G401 (cell line): ENCODE measurements around the gene TSKS. TPM values are rescaled to one million over a fixed set of nuclear protein-coding genes. Genes with fewer than 3 reads are reported as not detected.
"Not testable (repeated sequence)": the region's sequence is repeated elsewhere in the genome, so short reads cannot be mapped to it uniquely, and the experiment has no call there.

Source experiments
- DNase-seq: peaks from one replicate; pipeline ENCODE4 v3.0.0-alpha.2; 2015; ENCODE audit warnings: low spot score
- in situ Hi-C: cut with HindIII; loops from 2 replicates; pipeline ENCODE4 v1.10.0; 2016; ENCODE audit warnings: low sequenced_read_pairs, mixed read lengths
- total RNA-seq: library from RNA; depleted of rRNA; stranded (reverse); fragments of >200 nt; shearing (Covaris generic); gene quantifications from 2 replicates; pipeline ENCODE4 v1.2.3, GENCODE V29; 2014

The TSKS gene
- total RNA-seq, 1 experiment from 2014 or later = not detected

- no peak for DNase-seq
- in situ Hi-C loops = no loop called here
Measured at GRCh38 chr19:49739098-49739497, 24.0 kb downstream of the TSKS start.

- in situ Hi-C loops = no loop called here
Measured at GRCh38 chr19:49738268-49738667, 24.8 kb downstream of the TSKS start.

DNA sequence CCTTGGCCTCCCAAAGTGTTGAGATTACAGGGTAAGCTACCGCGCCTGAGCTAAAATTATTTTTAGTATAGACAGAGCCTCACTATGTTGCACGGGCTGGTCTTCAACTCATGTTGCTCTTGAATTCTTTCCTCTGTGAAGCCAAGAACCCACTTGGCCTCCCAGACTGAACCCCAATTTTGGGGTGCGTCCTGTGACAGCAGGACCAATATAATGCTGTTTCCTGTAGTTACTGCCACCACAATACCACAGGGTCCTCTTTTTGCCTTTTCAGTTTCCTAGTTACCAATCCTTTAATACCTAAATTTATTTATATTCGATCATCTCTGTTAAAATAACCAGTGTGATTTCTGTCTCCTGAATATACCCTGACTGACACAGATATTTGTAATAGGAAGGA, 32.9 kb downstream of the TSKS start:
- in situ Hi-C loops = no loop called here
- DNase-seq = no peak

More at GRCh38 chr19:49738268-49738667, 24.8 kb downstream of the TSKS start:
- DNase-seq = no peak

GRCh38 chr19:49727217-49728030, 35.7 kb downstream of the TSKS start:
- peak; percentile 88 for DNase-seq
- in situ Hi-C loops = no loop called here

DNA sequence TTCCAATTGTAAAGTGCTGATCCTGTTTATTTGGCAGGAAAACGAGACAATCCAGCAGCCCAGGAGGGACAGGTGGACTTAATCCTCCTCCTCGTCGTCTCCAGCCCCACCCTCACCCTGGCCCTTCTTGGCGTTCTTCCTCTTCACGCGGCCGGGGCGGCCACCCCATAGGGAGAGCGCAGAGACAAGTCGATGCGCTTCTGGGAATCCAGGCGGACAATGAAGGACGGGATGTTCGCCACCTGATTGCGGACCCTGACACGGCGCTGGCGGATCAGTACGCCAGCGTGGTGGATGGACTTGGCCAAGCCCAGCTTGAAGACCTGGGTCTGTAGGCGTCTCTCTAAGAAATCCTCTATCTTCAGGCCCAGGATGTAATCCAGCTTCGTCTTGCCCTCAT, 43.7 kb downstream of the TSKS start:
- in situ Hi-C loops, DNase-seq: not testable (repeated sequence)

DNA sequence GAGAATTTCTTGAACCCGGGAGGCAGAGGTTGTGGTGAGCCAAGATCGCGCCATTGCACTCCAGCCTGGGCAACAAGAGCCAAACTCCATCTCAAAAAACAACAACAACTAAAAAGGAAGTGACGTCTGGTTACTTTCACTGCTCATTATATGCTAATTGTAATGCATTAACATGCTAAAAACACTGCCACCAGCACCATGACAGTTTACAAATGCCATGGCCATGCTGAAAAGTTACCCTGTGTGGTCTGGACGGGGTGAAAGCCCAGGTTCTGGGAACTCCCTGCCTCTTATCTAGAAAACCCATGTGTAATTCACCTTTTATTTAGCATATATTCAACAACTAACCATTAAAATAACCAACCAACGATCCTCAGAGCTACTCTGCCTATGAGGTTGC, 44.1 kb downstream of the TSKS start:
- in situ Hi-C loops = no loop called here
- DNase-seq = no peak

DNA sequence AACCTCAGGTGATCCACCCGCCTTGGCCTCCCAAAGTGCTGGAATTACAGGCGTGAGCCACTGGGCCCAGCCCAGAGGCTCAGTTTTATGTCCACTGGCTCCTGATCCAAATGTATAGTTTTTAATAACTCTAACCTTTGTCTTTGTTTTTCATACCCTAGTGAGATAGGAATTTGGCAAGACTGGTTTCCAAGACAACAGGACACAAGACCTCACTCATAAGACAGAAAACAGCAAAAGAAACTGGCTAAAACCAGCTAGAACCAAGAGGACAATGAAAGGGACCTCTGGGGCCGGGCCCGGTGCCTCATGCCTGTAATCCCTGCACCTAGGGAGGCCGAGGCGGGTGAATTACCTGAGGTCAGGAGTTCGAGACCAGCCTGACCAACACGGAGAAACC, 44.6 kb downstream of the TSKS start:
- in situ Hi-C loops = no loop called here

GRCh38 chr19:49716154-49716553, 47.0 kb downstream of the TSKS start:
- no peak for DNase-seq
- in situ Hi-C loops = no loop called here

More for the DNA sequence above, 44.6 kb downstream of the TSKS start:
- DNase-seq = no peak

GRCh38 chr19:49713236-49713845, 49.8 kb downstream of the TSKS start:
- in situ Hi-C loops = no loop called here
- DNase-seq = no peak

GRCh38 chr19:49712397-49712859, 50.7 kb downstream of the TSKS start:
- in situ Hi-C loops = no loop called here
- DNase-seq = peak; percentile 18

DNA sequence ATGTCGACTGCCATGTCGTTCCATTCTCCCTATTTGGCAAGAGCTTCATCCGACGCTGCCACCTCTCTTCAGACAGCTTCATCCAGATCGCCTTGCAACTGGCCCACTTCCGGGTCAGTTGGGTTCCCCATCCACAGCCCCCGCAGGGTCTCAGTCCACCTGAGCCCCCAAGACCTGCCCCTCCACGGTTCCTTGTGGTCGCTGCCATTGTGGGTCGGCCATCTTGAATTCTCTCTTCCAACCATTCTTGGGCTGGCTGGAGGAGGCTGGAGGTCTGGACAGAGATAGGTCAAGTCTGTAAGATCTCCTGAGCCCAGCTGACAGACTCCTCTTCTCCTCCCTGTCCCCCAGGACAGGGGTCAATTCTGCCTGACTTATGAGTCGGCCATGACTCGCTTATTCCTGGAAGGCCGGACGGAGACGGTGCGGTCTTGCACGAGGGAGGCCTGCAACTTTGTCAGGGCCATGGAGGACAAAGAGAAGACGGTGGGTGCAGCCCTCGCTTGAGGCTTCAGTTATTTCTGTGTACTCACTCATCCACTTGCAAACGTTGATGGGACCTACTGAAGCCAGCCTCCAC, 52.6 kb downstream of the TSKS start:
- in situ Hi-C loops = no loop called here
- DNase-seq = no peak

- in situ Hi-C loops = no loop called here
- DNase-seq = no peak
Measured at GRCh38 chr19:49705919-49706318, 57.2 kb downstream of the TSKS start.

GRCh38 chr19:49704888-49705642, 58.0 kb downstream of the TSKS start:
- no peak for DNase-seq
- in situ Hi-C loops = no loop called here

DNA sequence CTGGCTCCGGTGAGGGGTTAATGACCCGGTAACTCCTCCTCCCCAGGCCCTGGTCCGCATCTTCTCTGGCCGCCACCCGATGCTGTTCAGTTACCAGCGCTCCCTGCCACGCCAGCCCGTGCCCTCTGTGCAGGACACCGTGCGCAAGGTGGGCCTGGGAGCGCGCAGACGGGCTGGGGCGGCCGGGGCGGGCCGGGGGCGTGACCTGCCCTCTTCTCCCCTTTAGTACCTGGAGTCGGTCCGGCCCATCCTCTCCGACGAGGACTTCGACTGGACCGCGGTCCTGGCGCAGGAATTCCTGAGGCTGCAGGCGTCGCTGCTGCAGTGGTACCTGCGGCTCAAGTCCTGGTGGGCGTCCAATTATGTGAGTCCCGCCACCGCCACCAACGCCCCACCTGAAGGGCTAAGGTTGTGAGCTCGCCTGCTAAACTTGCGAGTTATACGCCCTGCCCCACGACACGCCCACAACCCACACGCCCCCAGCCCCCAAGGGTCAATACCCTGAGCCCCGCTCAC, 61.8 kb downstream of the TSKS start:
- DNase-seq = no peak
- in situ Hi-C loops = no loop called here

- DNase-seq = no peak
- in situ Hi-C loops = no loop called here
Measured at GRCh38 chr19:49700563-49700962, 62.5 kb downstream of the TSKS start.

GRCh38 chr19:49699364-49699763, 63.7 kb downstream of the TSKS start:
- DNase-seq = no peak
- in situ Hi-C loops = no loop called here

DNA sequence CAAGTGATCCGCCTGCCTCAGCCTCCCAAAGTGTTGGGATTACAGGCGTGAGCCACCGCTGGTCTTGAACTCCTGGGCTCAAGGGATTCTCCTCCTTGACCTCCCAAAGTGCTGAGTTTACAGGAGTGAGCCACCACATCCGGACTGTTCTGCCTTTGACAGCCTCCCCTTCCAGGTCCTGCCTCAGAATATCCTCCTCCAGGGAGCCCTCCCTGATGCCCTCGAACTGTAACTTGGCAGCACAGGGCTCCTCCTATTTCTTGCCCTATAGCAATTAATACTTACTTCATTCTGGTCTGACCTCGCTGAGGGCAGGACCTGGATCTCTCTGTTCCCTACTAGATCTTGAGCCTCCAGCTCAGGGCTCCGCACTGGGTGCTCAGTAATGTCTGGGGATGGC, 66.2 kb downstream of the TSKS start:
- in situ Hi-C loops = no loop called here
- DNase-seq = no peak

GRCh38 chr19:49696115-49696514, 67.0 kb downstream of the TSKS start:
- in situ Hi-C loops = no loop called here

GRCh38 chr19:49692147-49692506, 71.0 kb downstream of the TSKS start:
- peak; percentile 80 for DNase-seq
- in situ Hi-C loops = no loop called here

More at GRCh38 chr19:49696115-49696514, 67.0 kb downstream of the TSKS start:
- DNase-seq = no peak
